ENCODE results near the gene CHEK2.

CHEK2 gene

DNA sequence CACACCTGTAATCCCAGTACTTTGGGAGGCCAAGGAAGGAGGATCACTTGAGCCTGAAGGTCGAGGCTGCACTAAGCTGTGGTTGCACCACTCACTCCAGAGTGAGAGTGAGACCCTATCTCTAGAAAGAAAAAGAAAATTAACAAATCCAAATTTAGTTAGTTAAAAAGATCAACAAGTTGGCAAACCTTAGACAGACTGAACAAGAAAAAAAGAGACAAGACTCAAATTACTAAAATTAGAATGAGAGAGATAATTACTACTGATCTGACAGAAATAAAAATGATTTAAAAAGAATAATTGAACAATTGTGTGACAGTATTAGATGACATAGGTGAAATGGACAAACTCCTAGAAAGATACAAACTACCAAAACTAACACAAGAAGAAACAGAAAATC is 13.6 kb downstream of the CHEK2 start:
- H3K4me3 ChIP-seq (ENCODE audit: low read length): no peak overlapping the region
- no peak for DNase-seq (ENCODE audit: low read depth)

DNA sequence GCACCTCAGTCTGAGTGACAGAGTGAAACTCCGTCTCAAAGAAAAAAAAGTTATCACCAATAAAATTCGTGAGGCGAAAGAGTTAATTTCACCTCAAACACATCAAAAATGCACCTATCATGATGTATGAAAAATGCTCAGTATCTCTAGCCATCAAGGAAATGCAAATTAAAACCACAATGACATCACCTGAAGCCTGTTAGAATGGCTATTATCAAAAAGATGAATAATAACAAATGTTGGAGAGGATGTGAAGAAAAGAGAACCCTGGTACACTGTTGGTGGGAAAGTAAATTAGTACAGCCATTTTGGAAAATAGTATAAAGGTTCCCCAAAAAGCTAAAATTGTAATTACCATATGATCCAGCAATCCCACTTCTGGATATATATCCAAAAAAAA is 23.6 kb downstream of the CHEK2 start:
- TF ChIP-seq, protein P1, sequence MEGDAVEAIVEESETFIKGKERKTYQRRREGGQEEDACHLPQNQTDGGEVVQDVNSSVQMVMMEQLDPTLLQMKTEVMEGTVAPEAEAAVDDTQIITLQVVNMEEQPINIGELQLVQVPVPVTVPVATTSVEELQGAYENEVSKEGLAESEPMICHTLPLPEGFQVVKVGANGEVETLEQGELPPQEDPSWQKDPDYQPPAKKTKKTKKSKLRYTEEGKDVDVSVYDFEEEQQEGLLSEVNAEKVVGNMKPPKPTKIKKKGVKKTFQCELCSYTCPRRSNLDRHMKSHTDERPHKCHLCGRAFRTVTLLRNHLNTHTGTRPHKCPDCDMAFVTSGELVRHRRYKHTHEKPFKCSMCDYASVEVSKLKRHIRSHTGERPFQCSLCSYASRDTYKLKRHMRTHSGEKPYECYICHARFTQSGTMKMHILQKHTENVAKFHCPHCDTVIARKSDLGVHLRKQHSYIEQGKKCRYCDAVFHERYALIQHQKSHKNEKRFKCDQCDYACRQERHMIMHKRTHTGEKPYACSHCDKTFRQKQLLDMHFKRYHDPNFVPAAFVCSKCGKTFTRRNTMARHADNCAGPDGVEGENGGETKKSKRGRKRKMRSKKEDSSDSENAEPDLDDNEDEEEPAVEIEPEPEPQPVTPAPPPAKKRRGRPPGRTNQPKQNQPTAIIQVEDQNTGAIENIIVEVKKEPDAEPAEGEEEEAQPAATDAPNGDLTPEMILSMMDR (conservative IDR thresholded peaks at IDR 0.05; ENCODE audit: low read length): no peak
- H3K4me3 ChIP-seq (ENCODE audit: low read length): no peak overlapping the region
- no peak for DNase-seq (ENCODE audit: low read depth)

More for the DNA sequence above, 13.6 kb downstream of the CHEK2 start:
- TF ChIP-seq, protein P1 (conservative IDR thresholded peaks at IDR 0.05; ENCODE audit: low read length): no peak

DNA sequence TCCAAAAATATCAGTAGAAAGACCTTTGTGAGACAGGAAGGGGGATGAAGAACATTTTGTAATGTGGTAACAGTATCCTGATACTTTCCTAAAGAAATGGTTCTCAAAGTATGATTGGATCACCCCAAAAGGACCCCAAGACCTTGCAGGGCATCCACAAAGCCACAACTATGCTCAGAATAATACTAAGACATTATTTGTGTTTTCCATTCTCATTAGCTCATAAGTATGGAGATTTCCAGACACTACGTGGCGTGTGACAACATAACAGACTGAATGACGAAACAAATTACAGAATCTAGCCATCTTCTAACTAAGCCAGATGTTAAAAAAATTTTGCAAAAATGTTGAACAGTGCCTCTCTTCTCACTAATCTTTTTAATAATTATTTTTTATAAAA is 24.9 kb downstream of the CHEK2 start:
- DNase-seq (ENCODE audit: low read depth): peak; percentile 39
- TF ChIP-seq, protein P1 (conservative IDR thresholded peaks at IDR 0.05; ENCODE audit: low read length): no peak
- no peak overlapping the region for H3K4me3 ChIP-seq (ENCODE audit: low read length)

DNA sequence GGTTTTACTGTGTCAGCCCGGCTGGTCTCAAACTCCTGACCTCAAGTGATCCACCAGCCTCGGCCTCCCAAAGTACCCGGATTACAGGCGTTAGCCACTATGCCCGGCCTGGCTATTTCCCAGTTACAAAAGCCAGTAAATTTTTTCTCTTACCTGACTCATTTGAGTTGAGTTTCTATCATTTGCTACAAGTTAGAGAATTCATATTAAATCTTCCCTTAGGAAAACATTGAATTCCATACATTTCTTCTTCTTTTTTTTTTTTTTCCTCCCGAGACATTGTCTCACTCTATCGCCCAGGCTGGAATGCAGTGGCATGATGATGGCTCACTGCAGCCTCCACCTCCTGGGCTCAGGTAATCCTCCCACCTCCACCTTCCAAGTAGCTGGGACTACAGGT is 26.0 kb downstream of the CHEK2 start:
- no peak for DNase-seq (ENCODE audit: low read depth)
- TF ChIP-seq, protein P1 (conservative IDR thresholded peaks at IDR 0.05; ENCODE audit: low read length): no peak

DNA sequence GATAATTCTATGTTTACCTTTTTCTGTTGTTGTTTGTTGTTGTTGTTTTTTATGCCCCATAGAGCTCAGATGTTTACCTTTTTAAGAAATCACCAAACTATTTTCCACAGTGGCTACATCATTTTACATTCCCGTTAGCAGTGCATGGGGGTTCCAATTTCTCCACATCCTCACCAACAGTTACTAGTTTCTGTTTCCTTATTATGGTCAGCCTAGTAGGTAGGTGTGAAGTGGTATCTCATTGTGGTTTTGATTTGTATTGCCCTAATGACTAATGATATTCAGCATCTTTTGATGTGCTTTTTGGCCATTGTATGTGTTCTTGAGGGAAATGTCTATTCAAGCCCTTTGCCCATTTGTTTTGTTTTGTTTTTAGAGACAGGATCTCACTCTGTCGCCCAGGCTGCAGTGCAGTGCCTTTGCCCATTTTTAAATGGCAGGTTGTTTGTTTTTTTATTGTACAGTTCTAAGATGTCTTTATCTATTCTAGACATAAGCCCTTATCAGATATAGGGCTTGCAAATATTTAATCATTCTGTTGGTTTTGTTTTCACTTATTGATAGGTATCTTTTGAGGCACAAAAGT is 27.5 kb downstream of the CHEK2 start:
- no peak for DNase-seq (ENCODE audit: low read depth)
- H3K4me3 ChIP-seq (ENCODE audit: low read length): no peak overlapping the region
- TF ChIP-seq, protein P1 (conservative IDR thresholded peaks at IDR 0.05; ENCODE audit: low read length): no peak

More for the DNA sequence above, 26.0 kb downstream of the CHEK2 start:
- no peak overlapping the region for H3K4me3 ChIP-seq (ENCODE audit: low read length)

DNA sequence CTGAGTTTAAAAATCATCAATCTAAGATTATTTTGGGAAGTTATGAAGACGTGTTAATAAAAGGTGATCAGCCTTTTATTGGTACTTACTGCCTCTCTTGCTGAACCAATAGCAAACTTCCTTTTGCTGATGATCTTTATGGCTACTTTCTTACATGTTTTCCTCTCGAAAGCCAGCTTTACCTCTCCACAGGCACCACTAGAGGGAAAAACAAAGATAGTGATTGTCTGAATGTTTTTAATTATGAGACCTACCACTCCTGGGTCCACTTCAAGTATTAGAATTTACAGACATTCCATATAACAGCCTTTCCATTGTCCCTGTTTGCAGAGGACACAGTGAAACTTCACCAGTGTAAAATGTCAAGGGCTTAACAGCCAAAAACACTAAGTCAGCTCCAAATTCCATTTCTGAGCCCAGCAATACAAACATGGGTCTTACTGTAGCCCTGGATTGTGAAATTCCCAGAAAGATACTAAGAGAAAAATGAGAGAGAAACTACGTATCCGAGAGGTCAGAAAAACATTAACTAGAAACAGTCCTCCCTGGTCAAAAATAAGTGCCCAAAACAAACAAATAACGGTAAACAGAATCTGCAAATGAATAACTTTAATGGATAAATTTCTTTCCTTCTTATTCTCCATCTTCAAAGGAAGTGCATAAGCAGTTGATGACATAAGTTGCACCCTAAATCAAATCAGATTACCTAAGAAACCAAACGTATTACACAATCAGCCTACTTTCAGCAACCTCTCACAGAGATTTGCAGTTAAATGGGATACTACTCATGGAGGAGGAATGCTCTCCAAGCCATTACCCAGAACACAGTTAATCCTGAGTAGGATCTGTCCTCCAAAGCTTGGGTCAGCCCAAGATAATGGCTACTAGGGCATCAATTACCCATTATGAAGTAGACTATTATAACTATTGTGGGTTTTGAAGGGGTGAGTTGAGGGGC is 29.5 kb downstream of the CHEK2 start:
- TF ChIP-seq, protein P1 (conservative IDR thresholded peaks at IDR 0.05; ENCODE audit: low read length): peak; percentile 59
- peak overlapping the region; percentile 45 for H3K4me3 ChIP-seq (ENCODE audit: low read length)
- DNase-seq (ENCODE audit: low read depth): peak; percentile 97

Measured in AG10803 (cell line).